ENCODE measurements around the gene SGTB.

DNA sequence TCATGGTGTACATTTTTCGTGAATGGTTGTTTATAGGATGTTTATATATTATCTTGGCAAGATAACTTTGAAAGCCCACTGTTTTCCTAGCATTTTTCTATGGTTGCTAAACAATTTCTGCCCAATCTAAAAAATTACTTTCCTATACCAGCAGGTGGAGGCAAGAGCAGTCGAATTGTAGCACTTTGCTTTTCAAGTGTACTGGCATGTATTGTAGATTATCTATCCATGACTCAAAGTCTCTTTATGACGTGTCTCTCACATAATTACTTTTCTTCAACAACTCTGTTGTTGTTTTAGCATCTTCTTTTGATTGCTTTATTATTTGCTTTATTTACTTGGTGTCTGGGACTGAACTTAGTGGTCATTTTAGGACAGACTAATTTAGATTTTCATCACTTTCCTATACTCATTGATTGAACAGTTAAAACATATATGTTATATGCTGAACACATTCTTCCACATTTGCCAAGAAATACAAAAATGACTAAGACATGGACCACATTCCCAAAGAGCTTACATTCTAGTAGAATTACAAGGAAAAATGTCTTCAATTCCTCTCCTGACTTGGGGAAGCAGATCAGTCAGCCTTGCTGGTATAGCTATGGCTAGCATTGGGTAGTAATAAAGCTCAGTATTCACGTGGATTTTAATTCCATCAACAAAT is 20.8 kb upstream of the SGTB start:
- TF ChIP-seq, protein P1, sequence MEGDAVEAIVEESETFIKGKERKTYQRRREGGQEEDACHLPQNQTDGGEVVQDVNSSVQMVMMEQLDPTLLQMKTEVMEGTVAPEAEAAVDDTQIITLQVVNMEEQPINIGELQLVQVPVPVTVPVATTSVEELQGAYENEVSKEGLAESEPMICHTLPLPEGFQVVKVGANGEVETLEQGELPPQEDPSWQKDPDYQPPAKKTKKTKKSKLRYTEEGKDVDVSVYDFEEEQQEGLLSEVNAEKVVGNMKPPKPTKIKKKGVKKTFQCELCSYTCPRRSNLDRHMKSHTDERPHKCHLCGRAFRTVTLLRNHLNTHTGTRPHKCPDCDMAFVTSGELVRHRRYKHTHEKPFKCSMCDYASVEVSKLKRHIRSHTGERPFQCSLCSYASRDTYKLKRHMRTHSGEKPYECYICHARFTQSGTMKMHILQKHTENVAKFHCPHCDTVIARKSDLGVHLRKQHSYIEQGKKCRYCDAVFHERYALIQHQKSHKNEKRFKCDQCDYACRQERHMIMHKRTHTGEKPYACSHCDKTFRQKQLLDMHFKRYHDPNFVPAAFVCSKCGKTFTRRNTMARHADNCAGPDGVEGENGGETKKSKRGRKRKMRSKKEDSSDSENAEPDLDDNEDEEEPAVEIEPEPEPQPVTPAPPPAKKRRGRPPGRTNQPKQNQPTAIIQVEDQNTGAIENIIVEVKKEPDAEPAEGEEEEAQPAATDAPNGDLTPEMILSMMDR (IDR thresholded peaks at IDR 0.05): peak; percentile 33 to 45 (median 38)
- no peak for TF ChIP-seq POLR2A (IDR thresholded peaks at IDR 0.05)
